D721Med (cell line): ENCODE results near the gene LIMS3.
"Not testable (repeated sequence)": the region's sequence is repeated elsewhere in the genome, so short reads cannot be mapped to it uniquely, and the experiment has no call there.

ENCODE experiments used
- DNase-seq: peaks from one replicate; pipeline ENCODE4 v3.0.0; 2011; ENCODE audit warnings: low spot score; ENCODE audit not compliant: insufficient read length
- FAIRE-seq: peaks from 2 replicates; lab custom pipeline; 2011; peaks lifted over from hg19 to GRCh38; lab: Jason Lieb, UNC

The LIMS3 gene

GRCh38 chr2:109898462-109899336 lies at the start of gene LIMS3:
Gene LIMS3 (plus strand): TSS chr2:109898688. CDS start chr2:109898729, 41 bp downstream.
- not testable (repeated sequence) for DNase-seq, FAIRE-seq

- DNase-seq, FAIRE-seq: not testable (repeated sequence)
Observed at GRCh38 chr2:109871129-109871751, 27.2 kb upstream of the LIMS3 start.

DNA sequence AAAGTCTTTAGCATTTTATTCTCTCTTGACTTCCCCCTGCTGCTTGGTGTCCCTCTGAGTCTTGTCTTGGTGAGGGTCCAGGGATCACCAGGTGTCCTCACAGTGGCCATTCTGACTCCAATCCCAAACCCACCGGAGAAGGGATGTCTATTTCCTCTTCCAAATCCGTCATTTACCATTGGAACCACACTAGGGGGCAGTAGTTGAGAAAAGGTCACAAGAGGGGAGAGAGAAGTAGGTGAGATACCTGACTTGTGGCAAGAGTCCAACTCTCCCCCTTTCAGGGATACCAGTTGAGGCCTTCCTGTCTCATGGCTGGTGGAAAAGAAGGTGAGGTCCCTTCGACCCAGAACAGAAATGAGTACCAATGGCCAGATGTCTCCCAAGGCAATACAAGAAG lies 21.9 kb upstream of the LIMS3 start:
- not testable (repeated sequence) for DNase-seq, FAIRE-seq

DNA sequence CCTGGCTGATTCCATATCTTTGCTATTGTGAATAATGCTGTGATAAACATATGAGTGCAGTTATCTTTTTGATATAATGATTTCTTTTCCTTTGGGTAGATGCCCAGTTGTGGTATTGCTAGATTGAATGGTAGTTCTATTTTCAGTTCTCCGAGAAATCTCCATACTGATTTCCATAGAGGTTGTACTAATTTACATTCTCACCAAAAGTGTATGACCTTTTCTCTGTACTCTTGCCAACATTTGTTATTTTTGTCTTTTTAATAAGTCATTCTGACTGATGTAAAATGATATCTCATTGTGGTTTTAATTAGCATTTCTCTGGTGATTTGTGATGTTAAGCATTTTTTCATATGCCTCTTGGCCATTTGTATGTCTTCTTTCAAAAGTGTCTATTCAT lies 16.4 kb upstream of the LIMS3 start:
- not testable (repeated sequence) for FAIRE-seq

DNA sequence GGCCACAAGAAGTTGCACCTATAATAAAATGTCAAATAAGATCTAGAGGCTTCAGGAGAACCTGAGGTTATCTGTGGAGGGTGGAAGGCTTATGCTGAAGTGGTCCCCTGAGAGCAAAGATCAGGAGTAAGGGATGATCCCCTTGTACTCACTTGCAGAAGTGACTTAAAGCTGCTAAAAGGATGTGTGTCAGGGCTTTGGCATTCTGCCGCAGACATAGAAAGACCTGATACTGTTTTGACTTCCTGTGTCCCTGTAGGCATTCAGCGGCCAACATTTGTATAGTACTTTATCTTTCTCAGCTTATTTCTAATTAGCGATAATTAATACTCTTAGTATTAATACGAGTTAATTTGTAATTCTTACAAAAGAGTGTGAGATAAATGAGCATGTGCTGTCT lies 10.1 kb upstream of the LIMS3 start:
- DNase-seq, FAIRE-seq: not testable (repeated sequence)

More for the DNA sequence above, 16.4 kb upstream of the LIMS3 start:
- DNase-seq: not testable (repeated sequence)

- not testable (repeated sequence) for DNase-seq, FAIRE-seq
Observed at GRCh38 chr2:109889909-109890308, 8.6 kb upstream of the LIMS3 start.

- FAIRE-seq, DNase-seq: not testable (repeated sequence)
Observed at GRCh38 chr2:109891024-109891423, 7.5 kb upstream of the LIMS3 start.

DNA sequence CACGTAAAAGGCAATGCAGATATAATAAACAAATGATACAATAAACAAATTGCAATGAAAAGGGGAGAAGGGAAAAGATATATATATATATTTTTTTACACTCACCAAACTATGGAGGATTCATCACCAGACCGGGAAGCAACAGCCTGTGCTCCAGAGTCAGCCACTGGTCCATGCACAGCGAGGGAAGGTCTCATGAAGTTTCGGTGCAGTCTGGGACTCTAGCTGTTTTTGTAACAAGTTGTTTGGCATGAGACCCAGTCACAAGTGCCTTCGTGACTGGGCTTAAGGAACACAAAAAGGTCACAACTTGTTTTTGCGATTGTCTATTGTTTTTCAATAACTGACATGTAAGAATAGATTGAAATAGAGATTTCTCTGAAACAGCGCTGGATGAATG lies 4.8 kb upstream of the LIMS3 start:
- not testable (repeated sequence) for FAIRE-seq, DNase-seq

- FAIRE-seq, DNase-seq: not testable (repeated sequence)
Observed at GRCh38 chr2:109894141-109894540, 4.3 kb upstream of the LIMS3 start.

DNA sequence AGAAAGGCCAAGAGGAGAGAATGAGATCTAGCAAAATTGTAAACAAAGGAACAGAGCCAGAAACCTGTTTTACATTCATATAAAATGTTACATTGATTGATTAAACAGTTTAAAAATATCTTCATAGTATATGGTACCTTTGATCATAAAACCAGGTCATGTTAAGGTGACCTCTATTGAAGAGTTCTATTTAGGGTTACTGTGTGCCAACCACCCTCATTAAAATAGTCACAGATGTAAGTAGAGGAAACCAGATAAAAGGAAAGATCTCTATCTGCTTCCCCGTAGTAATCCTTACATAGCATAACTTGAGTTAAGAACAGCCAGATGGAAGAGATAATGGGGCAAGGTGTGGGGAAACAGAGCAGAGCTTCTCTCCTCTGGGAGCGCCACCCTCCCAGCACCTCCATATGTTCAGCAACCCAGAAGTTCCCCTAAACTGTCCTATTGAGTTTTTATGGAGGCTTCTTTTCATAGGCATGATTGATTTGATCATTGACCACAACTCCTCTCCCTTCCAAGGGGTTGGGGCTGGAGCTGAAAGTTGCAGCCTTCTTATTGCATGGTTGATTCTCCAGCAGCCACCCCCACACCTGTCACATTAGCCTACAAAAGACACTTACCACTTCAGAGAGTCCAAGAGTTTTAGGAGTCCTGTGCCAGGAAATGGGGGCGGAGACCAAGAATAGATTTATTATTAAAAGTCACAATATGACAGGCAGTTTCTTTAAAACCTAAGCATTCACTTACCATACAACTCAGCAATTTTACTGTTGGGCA lies 3.2 kb upstream of the LIMS3 start:
- not testable (repeated sequence) for FAIRE-seq, DNase-seq

DNA sequence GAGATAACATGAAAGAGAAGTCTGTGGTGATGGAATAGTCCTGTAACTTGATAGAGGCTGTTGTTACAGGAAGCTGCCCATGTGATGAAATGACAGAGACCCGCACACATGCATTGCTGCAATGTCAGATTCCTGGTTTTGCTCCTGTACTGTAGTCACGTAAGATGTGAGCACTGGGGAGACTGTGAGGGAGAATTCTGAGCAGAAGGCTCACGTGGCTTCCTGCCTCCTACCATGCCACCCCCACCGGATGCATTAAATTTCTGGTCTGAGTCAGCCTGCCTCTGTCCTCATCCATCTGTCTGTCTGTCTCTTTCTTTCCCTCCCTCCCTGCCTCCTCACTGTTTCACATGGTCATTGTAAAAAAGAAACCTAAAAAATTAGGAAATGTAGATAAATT lies 2.3 kb upstream of the LIMS3 start:
- not testable (repeated sequence) for FAIRE-seq, DNase-seq

DNA sequence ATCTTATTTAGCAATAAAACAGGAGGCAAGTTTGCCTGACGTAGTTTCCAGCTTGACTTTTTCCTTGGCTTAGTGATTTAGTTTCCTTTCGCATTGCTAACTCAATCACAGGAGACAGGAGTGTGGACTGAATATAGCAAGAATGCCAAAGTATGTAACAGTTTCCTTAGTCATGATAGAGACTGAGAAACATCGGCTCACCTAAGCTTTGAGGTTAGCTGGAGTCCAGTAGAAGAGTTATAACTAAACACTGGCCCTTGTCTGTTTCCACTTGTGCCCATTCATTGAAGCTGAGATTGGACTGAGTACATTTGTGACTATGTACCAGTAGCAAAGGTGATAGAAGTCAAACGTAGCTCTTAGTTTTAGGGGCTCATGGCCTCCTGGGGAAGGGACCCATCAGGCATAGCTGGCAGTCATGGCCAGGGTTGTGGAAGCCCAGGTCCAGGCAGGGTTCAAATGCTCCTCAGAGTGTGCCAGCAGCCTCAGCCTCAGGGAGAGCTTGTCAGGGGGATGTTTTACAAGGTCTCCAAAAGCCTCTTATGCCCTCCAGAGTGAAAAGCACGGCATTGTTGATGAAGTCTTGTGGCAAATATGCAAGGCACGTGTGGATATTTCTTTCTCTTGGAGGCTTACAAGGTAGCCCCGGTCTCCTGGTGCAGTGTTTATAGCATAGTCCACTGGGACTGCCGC lies 573 bp upstream of the LIMS3 start:
- not testable (repeated sequence) for DNase-seq, FAIRE-seq

- not testable (repeated sequence) for DNase-seq, FAIRE-seq
Observed at GRCh38 chr2:109905796-109906195, 7.3 kb downstream of the LIMS3 start.

- not testable (repeated sequence) for FAIRE-seq
Observed at GRCh38 chr2:109908626-109909025, 10.1 kb downstream of the LIMS3 start.

GRCh38 chr2:109910789-109911188 lies 12.3 kb downstream of the LIMS3 start:
- FAIRE-seq, DNase-seq: not testable (repeated sequence)

More at GRCh38 chr2:109908626-109909025, 10.1 kb downstream of the LIMS3 start:
- DNase-seq: not testable (repeated sequence)

- DNase-seq, FAIRE-seq: not testable (repeated sequence)
Observed at GRCh38 chr2:109913911-109914310, 15.4 kb downstream of the LIMS3 start.

- not testable (repeated sequence) for FAIRE-seq, DNase-seq
Observed at GRCh38 chr2:109914552-109914951, 16.1 kb downstream of the LIMS3 start.

DNA sequence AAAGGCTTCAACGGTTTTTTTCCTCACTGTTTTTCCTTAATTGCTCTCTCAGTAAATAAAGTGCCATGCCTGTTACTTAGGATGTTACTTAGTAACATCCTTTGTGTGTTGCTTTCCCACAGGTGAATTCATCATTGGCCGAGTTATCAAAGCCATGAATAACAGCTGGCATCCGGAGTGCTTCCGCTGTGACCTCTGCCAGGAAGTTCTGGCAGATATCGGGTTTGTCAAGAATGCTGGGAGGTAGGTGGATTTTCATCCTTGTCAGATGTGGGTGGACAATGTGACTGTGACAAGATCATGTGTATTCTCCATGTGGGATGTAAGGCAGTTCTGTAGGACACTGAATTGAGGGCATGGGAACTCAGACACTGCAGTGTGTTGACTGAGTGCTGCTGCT lies 17.3 kb downstream of the LIMS3 start:
- FAIRE-seq, DNase-seq: not testable (repeated sequence)

- not testable (repeated sequence) for FAIRE-seq, DNase-seq
Observed at GRCh38 chr2:109920162-109920561, 21.7 kb downstream of the LIMS3 start.
